Activated naive CD4-positive, alpha-beta T cell treated with Interleukin-2 at 50 U/mL for 16 hours (primary cell): ENCODE results near the gene CTPS2.
A peak's percentile ranks its signal among the peaks of the same experiment; 100 is the strongest.

Source experiments
- DNase-seq: peaks from one replicate; pipeline ENCODE4 v3.0.0-alpha.2; 2020

The CTPS2 gene

DNA sequence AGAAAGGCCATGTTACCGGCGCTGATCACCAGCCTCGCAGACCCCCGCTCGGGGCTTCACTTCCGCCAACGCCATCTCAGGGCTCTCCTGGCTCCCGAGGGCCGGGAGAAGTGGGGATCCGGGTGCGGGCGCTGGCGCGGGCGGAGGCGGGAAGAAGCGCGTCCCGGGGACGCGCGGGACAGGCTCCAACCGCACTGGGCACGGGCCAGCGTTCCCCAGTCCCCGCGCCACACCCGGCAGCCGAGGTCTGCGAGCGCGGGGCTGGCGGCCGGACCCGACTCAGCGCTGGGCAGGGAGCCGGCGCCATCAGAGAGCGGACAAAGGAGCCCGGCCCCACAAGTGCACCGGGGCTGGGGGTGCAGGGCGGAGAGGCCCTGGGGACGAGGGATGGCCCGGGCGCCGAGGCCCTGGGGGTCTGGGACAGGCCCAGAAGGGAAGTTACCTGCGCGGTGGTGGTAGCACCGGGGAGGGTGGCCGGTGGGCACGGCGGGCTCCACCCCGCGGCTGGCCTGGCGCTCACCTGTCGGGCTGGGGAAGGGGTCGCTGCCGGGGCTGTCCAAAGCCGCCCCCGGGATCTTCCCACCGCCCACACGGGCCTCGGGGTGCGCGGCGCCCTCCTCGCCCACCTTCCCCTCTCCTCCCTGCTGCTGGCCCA is 449 bp downstream of the CTPS2 start:
- DNase-seq, result no peak

GRCh38 chrX:16711219-16711811 is 1.2 kb downstream of the CTPS2 start:
- DNase-seq, result no peak

GRCh38 chrX:16708016-16708415 is 4.5 kb downstream of the CTPS2 start:
- DNase-seq, result no peak

DNA sequence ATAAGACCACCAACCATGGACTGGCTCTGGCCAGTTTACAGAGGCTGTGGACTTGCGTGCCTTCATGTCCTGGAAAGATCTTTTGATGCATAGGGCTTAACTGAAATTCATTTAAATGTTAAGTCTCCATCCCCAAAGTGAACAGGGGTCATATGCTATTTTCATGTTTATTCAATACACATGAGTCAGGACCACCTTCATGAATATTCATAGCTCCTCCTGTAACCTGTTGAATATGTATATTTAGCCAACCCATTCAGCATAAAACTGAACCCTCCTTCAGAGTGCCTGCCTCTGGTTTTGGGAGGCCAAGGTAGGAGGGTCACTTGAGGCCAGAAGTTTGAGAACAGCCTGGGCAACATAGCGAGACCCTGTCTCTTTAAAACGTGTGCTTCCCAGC is 7.1 kb downstream of the CTPS2 start:
- no peak for DNase-seq

- no peak for DNase-seq
Measured at GRCh38 chrX:16702700-16703599, 9.5 kb downstream of the CTPS2 start.

DNA sequence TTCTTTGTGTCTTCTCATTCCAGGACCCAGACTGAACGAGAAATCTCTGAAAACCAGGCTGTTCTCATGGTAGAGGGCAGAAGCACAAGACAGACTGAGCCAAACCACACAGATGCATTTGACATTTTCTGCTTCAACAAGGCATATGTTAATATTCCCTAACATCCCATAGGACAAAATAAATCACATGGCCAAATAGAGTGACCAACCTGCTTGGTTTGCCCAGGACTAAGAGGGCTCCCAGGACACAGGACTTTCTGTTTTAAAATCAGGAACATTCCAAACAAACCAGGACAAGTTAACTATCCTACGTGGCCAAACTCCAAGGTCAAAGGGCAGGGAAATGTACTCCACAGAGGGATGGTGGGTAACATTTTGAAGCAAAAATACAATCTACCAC is 11.7 kb downstream of the CTPS2 start:
- no peak for DNase-seq

- no peak for DNase-seq
Measured at GRCh38 chrX:16699389-16699788, 13.1 kb downstream of the CTPS2 start.

DNA sequence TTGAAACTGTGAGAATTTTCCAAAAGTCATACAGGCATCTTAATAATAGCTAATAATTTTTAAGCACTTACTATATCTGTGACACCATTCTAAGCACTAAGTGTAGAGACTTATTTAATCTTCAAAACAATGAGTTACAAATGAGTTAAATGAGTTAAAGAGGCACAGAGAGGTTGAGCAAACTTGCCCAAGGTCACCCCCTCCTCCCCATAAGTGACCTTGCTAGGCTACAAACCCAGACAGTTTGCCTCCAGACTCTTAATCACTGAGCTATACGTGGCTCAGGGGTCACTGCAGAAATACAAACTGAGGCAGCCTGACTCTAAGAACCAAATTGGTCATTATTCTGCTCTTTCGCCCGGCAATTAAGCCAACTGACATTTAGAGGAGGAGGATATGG is 15.5 kb downstream of the CTPS2 start:
- DNase-seq, result no peak

GRCh38 chrX:16695079-16695676 is 17.3 kb downstream of the CTPS2 start:
- peak; percentile 65 for DNase-seq

DNA sequence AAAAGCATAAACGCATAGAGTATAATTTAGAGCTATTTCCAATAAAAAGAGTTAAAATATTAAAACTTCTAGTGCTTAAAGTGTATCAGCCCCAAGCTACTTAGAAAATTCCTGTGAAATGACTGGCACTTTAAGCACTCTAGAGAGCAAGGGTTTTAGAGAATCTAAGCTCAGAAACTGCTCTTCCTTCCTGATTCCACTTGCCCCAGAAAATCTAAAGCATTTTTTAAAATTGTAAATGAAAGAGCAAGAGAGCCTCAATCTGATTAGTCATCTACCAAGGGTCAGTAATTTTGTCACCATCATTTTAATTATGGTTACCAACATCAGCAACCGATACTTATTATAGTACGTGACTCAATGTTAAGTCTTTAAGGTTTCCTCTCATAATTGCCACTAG is 25.0 kb downstream of the CTPS2 start:
- no peak for DNase-seq

- DNase-seq, result no peak
Measured at GRCh38 chrX:16683007-16683664, 29.3 kb downstream of the CTPS2 start.

DNA sequence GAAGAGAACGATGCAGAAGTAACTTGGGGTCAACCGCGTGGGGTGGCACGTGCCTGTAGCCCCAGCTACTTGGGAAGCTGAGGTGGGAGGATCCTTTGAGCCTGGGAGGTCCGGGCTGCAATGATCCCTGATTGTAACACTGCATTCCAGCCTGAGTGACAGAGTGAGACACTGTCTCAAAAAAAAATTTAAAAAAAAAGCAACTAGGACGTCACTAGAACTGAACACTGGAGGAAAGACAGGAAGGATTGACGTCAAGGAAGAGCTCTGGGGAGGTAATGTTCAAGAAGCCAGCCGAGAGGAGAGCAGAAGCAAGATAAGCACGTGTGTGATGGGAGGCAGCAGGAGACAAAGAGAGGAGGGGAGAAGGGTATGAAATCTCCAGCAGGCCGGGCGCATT is 33.8 kb downstream of the CTPS2 start:
- DNase-seq, result no peak

DNA sequence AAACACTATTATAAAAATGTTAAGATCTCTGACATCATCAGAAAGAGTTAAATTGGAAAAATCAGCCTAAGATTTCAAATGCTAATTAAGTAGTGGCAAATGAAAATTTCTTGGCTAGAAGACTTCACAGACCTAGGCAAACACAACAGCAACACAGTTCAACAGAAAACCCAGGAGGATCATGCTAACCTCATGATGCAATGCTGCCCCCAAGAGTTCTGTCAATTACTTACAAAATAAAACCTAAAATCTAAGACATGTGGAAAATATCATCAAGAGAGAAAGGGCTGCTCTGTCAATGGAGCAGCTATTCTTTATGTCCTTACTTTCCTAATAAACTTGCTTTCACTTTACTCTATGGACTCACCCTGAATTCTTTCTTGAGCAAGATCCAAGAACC is 41.5 kb downstream of the CTPS2 start:
- DNase-seq, result peak; percentile 3

DNA sequence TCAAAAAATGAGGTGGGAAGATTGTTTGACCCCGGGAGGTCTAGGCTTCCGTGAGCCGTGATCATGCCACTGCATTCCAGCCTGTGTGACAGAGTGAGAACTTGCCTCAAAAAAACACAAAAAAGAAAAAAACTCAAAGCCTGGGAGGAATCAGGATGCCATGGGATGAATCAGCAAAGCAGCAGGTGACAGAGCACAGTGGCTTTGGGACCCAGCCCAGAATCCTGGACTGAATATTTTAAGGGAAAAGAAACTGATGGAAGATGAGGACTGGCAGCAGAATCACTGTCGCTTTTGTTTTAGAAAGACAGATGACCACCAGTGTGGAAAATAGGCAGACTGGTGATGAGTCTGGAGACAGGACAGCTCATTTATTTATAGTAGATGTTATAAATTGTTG is 45.9 kb downstream of the CTPS2 start:
- DNase-seq, result no peak

DNA sequence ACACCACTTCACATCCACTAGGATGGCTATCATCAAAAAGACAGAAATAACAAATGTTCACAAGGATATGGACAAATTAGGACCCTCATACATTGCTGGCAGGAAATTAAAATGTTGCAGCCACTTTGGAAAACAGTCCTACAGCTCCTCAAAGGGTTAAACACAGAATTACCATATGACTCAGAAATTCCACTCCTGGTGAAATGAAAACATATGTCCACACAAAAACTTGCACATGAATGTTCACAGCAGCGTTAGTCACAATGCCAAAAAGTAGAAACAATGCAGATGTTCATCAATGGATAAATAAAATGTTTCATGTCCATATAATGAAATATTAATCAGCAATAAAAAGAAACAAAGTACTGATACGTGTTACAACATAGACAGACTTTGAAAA is 47.4 kb downstream of the CTPS2 start:
- DNase-seq, result no peak

DNA sequence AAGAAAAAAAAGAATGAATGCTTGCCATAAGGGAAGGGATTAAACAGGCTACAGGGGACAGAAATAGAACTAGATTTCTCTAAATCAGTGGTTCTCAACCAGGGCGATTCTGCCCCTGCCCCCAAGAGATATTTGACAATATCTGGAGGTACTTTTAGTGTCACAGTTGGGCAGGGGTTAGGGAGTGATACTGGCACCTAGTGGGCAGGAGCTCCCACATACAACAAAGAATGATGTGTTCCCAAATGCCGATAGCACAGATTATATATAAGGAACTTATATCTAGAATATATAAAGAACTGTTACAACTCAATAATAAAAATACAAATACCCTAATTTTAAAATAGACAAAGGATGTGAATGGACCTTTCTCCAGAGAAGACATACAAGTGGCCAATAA is 47.8 kb downstream of the CTPS2 start:
- no peak for DNase-seq

GRCh38 chrX:16664074-16664473 is 48.4 kb downstream of the CTPS2 start:
- DNase-seq, result no peak

DNA sequence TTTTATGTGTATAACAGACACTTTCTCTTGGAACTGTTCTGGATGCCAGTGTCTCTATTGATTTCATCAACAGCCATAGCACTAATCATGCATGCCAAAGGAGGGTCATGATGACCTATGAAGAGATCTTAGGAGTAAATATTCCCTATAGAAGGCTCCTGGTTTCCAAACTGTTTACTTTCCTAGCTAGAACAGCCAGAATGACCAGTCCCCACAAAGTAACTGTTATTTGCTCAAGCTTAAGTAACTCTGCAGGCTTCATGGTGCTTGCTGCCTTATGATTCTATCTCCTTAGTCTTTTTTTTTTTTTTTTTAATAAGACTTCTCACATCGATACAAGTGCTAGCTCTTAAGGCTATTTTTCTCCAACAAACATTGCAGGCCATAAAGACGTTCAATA is 50.1 kb downstream of the CTPS2 start:
- DNase-seq, result no peak

DNA sequence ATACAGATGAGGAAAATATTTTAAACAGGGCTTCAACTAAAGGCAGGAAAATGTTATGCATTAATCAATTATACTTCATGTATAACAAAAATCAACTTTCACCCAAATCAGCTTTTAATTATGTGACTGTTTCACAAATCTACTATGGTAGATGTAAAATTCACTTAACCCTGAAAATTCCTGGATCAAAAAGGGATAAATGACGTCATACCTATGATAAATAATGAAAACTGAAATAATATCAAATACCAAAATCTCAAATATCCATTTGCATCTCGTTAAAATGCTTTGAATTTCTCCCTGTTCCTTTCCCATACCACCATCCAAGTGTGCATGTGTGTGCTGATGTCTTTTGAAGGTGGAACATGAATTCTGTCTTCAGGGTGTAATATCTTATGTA is 51.0 kb downstream of the CTPS2 start:
- DNase-seq, result no peak

- no peak for DNase-seq
Measured at GRCh38 chrX:16659321-16659720, 53.1 kb downstream of the CTPS2 start.

- DNase-seq, result no peak
Measured at GRCh38 chrX:16658284-16658683, 54.2 kb downstream of the CTPS2 start.

DNA sequence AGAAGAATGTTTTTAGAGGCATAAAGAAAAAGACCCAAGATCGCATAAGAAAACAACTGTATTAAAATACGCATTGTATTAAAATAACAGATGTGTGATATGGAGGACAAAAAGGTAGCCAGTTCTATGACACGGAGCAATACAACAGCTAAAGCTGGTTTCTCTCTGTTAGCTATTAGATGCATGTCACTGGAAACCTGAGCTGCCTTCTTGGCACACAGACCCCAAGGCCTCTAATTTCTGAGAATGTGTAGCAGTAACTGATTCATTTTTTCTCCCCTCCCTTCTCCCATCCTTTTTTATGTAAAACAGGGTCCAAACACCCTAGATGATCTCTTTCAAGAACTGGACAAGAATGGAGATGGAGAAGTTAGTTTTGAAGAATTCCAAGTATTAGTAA is 58.4 kb downstream of the CTPS2 start:
- DNase-seq, result no peak

- DNase-seq, result no peak
Measured at GRCh38 chrX:16653424-16653823, 59.0 kb downstream of the CTPS2 start.
